ENCODE data around the gene UNC13D.

UNC13D gene

GRCh38 chr17:75831032-75831571 is 13.1 kb downstream of the UNC13D start:
- TF ChIP-seq, protein P1, sequence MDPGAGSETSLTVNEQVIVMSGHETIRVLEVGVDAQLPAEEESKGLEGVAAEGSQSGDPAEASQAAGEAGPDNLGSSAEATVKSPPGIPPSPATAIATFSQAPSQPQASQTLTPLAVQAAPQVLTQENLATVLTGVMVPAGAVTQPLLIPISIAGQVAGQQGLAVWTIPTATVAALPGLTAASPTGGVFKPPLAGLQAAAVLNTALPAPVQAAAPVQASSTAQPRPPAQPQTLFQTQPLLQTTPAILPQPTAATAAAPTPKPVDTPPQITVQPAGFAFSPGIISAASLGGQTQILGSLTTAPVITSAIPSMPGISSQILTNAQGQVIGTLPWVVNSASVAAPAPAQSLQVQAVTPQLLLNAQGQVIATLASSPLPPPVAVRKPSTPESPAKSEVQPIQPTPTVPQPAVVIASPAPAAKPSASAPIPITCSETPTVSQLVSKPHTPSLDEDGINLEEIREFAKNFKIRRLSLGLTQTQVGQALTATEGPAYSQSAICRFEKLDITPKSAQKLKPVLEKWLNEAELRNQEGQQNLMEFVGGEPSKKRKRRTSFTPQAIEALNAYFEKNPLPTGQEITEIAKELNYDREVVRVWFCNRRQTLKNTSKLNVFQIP (CRISPR knock-in tag; IDR thresholded peaks at IDR 0.05; ENCODE audit: borderline replicate concordance, low read depth): no peak
- ATAC-seq: no peak

GRCh38 chr17:75830164-75831031 is 13.8 kb downstream of the UNC13D start:
- TF ChIP-seq, protein P1 (CRISPR knock-in tag; IDR thresholded peaks at IDR 0.05; ENCODE audit: borderline replicate concordance, low read depth): no peak
- TF ChIP-seq BACH2 (CRISPR knock-in tag; IDR thresholded peaks at IDR 0.05; ENCODE audit: borderline replicate concordance): no peak
- no peak for TF ChIP-seq ZC3H10 (CRISPR knock-in tag; IDR thresholded peaks at IDR 0.05)
- no peak for TF ChIP-seq OSR1 (CRISPR knock-in tag; IDR thresholded peaks at IDR 0.05)
- TF ChIP-seq RARB (CRISPR knock-in tag; IDR thresholded peaks at IDR 0.05): no peak
- no peak for ATAC-seq

DNA sequence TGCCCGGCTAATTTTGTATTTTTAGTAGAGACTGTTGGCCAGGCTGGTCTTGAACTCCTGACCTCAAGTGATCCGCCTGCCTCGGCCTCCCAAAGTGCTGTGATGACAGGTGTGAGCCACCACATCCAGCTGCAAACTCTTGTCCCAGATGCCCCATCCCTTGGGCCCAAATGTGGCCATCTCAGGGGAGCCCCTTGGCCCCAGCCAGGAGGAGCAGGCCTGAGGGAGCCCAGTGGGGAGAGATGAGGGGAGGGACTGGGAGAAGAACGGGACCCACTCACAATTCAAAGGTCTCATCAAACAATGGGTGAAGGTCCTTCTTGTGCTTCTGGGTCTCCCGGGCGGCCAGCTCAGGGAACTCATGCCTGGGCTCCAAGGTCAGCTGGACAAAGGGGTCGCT is 14.5 kb downstream of the UNC13D start:
- TF ChIP-seq ZNF565 (CRISPR knock-in tag; conservative IDR thresholded peaks at IDR 0.05; ENCODE audit: low read depth) (no peak), CSDC2 (CRISPR knock-in tag; IDR thresholded peaks at IDR 0.05) (no peak), CSRNP3 (CRISPR knock-in tag; IDR thresholded peaks at IDR 0.05) (no peak), ZFP3 (CRISPR knock-in tag; IDR thresholded peaks at IDR 0.05) (no peak)
- TF ChIP-seq, protein P1 (CRISPR knock-in tag; IDR thresholded peaks at IDR 0.05; ENCODE audit: borderline replicate concordance, low read depth): no peak
- ATAC-seq: no peak

DNA sequence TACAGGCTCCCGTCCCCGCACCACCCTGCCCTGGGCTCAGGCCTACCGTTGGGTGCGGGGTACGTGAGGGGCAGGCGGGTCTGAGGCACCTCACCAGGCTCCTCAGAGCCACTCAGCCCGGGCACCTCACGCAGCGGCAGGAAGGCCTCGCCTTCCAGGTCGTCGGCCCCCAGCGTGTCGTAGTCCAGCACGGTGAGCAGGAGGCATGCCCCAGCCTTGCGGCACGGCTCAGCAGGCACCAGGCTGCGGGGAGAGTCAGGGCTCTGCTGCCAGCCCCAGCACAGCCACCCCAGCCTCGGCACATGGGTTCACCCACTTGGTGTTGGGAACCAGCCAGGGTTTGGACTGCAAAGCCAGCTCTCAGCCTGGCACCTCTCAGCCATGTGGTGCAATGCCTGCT is 15.5 kb downstream of the UNC13D start:
- no peak for ATAC-seq
- no peak for TF ChIP-seq TSHZ2 (CRISPR knock-in tag; IDR thresholded peaks at IDR 0.05)
- no peak for TF ChIP-seq TOX (CRISPR knock-in tag; IDR thresholded peaks at IDR 0.05; ENCODE audit: borderline replicate concordance)
- TF ChIP-seq CSDC2 (CRISPR knock-in tag; IDR thresholded peaks at IDR 0.05): no peak
- no peak for TF ChIP-seq ZFP3 (CRISPR knock-in tag; IDR thresholded peaks at IDR 0.05)
- no peak for TF ChIP-seq OSR1 (CRISPR knock-in tag; IDR thresholded peaks at IDR 0.05)
- no peak for TF ChIP-seq ZFP30 (CRISPR knock-in tag; IDR thresholded peaks at IDR 0.05)
- no peak for TF ChIP-seq ZC3H10 (CRISPR knock-in tag; IDR thresholded peaks at IDR 0.05)
- no peak for TF ChIP-seq BACH2 (CRISPR knock-in tag; IDR thresholded peaks at IDR 0.05; ENCODE audit: borderline replicate concordance)
- no peak for TF ChIP-seq TCF4 (CRISPR knock-in tag; IDR thresholded peaks at IDR 0.05; ENCODE audit: borderline replicate concordance)

GRCh38 chr17:75828076-75828400 is 16.2 kb downstream of the UNC13D start:
- no peak for TF ChIP-seq ZC3H10 (CRISPR knock-in tag; IDR thresholded peaks at IDR 0.05)
- ATAC-seq: no peak

Measured in SK-N-SH treated with all-trans-retinoic acid at 6 μM for 48 hours (cell line).